ENCODE data around the gene MBOAT1. TPM values are rescaled to one million over a fixed set of nuclear protein-coding genes. Genes with fewer than 3 reads are reported as not detected.

The MBOAT1 gene
- polyA plus RNA-seq, 1 of the 3 experiments (the other 2 are of a cell fraction) = 3.0 TPM

DNA sequence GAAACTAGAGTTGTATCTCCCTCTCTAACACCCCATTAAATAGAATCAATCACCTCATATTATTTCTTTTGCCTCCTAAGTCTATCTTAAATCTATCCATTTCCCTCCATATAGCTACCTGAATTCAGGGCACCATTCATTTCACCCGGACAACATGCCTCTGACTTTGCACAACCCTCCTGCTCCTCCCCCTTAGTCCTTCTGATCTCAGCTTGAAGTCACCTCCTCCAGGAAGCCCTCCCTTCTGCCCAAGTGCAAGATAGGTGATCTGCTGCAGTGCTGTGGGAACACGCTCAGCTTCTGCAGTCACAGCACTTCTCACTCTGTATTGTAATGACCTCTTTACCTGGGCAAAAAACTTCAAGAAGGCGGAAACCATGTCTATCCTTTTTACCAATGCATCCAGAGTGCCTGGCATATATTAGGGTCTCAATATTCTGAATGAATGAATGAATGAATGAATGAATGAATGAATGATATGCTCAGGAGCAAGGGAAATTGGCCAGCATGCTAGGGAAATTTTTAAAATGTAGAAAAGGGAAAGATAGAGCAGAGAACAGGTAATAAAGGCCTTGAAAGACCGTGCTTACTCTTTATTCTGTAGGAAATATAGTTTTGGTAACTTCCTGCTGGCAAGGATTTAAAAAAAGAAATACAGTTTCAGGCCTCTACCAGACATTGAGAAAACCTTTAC lies 41.7 kb downstream of the MBOAT1 start:
- WGBS (ENCODE audit: low lambda C conversion rate) = 88% methylated on average over 4 of the region's 4 CpGs
- CTCF ChIA-PET = no interaction called here
- no peak overlapping the region for H3K27ac ChIP-seq (ENCODE audit: low read depth in 2 of 2, low read length in 1 of 2)

DNA sequence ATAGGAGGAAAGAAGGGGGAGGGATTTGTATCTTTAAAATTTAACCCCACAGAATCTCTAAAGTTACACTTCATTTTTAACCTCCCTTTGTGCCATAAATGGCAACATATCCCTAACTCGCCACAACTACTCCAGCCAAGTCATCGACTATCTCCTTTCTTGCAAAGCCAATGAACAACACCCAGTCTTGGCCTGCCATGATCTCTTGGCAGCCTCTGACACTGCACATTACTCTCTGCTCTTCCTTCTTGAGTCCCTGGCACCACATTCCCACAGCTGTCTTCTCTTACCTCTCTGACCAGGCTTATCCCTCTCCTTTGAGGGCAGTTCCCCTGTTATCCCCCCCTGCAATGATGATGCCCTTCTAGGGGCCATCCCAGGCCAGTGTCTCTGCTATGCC lies 42.5 kb downstream of the MBOAT1 start:
- Histone ChIP-seq H3K4me1 (ENCODE audit: control insufficient read depth in 1 of 2, insufficient read depth in 2 of 2, low read depth in 1 of 2, low read length in 1 of 2) (no peaks in the 10 kb centered on the region), H4K20me1 (ENCODE audit: insufficient read depth) (no peaks in the 10 kb centered on the region), H3K36me3 (replicated peaks in 1 of 2; ENCODE audit: control insufficient read depth in 1 of 2, insufficient read depth in 2 of 2, low read length in 1 of 2) (no peaks in the 10 kb centered on the region), H3K4me2 (no peak overlapping the region), H3K27ac (ENCODE audit: low read depth in 2 of 2, low read length in 1 of 2) (no peak overlapping the region), H3K9ac (no peak overlapping the region), H3F3A (replicated peaks; ENCODE audit: insufficient read depth) (no peaks in the 10 kb centered on the region), H3K9me2 (no peaks in the 10 kb centered on the region), H3K79me2 (ENCODE audit: insufficient read depth) (no peaks in the 10 kb centered on the region), H2AFZ (ENCODE audit: low read depth) (no peak overlapping the region), H3K9me3 (no peaks in the 10 kb centered on the region), H3K4me3 (ENCODE audit: low read depth in 2 of 2, low read length in 1 of 2) (no peak overlapping the region), H3K27me3 (ENCODE audit: insufficient read depth) (no peaks in the 10 kb centered on the region)
- ChIA-PET POLR2A (no interaction called here), CTCF (no interaction called here)
- DNase-seq = no peak
- TF ChIP-seq, protein P1, sequence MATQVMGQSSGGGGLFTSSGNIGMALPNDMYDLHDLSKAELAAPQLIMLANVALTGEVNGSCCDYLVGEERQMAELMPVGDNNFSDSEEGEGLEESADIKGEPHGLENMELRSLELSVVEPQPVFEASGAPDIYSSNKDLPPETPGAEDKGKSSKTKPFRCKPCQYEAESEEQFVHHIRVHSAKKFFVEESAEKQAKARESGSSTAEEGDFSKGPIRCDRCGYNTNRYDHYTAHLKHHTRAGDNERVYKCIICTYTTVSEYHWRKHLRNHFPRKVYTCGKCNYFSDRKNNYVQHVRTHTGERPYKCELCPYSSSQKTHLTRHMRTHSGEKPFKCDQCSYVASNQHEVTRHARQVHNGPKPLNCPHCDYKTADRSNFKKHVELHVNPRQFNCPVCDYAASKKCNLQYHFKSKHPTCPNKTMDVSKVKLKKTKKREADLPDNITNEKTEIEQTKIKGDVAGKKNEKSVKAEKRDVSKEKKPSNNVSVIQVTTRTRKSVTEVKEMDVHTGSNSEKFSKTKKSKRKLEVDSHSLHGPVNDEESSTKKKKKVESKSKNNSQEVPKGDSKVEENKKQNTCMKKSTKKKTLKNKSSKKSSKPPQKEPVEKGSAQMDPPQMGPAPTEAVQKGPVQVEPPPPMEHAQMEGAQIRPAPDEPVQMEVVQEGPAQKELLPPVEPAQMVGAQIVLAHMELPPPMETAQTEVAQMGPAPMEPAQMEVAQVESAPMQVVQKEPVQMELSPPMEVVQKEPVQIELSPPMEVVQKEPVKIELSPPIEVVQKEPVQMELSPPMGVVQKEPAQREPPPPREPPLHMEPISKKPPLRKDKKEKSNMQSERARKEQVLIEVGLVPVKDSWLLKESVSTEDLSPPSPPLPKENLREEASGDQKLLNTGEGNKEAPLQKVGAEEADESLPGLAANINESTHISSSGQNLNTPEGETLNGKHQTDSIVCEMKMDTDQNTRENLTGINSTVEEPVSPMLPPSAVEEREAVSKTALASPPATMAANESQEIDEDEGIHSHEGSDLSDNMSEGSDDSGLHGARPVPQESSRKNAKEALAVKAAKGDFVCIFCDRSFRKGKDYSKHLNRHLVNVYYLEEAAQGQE (IDR thresholded peaks at IDR 0.05; ENCODE audit: low read depth, low read length) = no peak
- TF ChIP-seq, protein P2, sequence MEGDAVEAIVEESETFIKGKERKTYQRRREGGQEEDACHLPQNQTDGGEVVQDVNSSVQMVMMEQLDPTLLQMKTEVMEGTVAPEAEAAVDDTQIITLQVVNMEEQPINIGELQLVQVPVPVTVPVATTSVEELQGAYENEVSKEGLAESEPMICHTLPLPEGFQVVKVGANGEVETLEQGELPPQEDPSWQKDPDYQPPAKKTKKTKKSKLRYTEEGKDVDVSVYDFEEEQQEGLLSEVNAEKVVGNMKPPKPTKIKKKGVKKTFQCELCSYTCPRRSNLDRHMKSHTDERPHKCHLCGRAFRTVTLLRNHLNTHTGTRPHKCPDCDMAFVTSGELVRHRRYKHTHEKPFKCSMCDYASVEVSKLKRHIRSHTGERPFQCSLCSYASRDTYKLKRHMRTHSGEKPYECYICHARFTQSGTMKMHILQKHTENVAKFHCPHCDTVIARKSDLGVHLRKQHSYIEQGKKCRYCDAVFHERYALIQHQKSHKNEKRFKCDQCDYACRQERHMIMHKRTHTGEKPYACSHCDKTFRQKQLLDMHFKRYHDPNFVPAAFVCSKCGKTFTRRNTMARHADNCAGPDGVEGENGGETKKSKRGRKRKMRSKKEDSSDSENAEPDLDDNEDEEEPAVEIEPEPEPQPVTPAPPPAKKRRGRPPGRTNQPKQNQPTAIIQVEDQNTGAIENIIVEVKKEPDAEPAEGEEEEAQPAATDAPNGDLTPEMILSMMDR (IDR thresholded peaks at IDR 0.05) = no peak
- TF ChIP-seq RFX5 (IDR thresholded peaks at IDR 0.05; ENCODE audit: low read length) (no peak), TEAD4 (IDR thresholded peaks at IDR 0.05; ENCODE audit: borderline replicate concordance, insufficient read depth) (no peak), FOXJ3 (CRISPR knock-in tag; IDR thresholded peaks at IDR 0.05) (no peak), GABPA (IDR thresholded peaks at IDR 0.05; ENCODE audit: low read depth) (no peak)
- TF ChIP-seq, protein P3, sequence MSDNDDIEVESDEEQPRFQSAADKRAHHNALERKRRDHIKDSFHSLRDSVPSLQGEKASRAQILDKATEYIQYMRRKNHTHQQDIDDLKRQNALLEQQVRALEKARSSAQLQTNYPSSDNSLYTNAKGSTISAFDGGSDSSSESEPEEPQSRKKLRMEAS (IDR thresholded peaks at IDR 0.05; ENCODE audit: low read depth) = no peak
- 59% methylated on average over 2 of the region's 2 CpGs for WGBS (ENCODE audit: low lambda C conversion rate)

More for the DNA sequence above, 41.7 kb downstream of the MBOAT1 start:
- Histone ChIP-seq H3K4me1 (ENCODE audit: control insufficient read depth in 1 of 2, insufficient read depth in 2 of 2, low read depth in 1 of 2, low read length in 1 of 2) (no peaks in the 10 kb centered on the region), H3K9ac (no peak overlapping the region), H3K27me3 (ENCODE audit: insufficient read depth) (no peaks in the 10 kb centered on the region), H3K79me2 (ENCODE audit: insufficient read depth) (no peaks in the 10 kb centered on the region), H2AFZ (ENCODE audit: low read depth) (no peak overlapping the region), H3K36me3 (replicated peaks in 1 of 2; ENCODE audit: control insufficient read depth in 1 of 2, insufficient read depth in 2 of 2, low read length in 1 of 2) (no peaks in the 10 kb centered on the region), H3K9me2 (no peaks in the 10 kb centered on the region), H3K9me3 (no peaks in the 10 kb centered on the region), H3K4me2 (no peak overlapping the region), H3F3A (replicated peaks; ENCODE audit: insufficient read depth) (no peaks in the 10 kb centered on the region), H4K20me1 (ENCODE audit: insufficient read depth) (no peaks in the 10 kb centered on the region), H3K4me3 (ENCODE audit: low read depth in 2 of 2, low read length in 1 of 2) (no peak overlapping the region)
- DNase-seq = no peak
- POLR2A ChIA-PET = no interaction called here
- no peak for TF ChIP-seq PBX3 (IDR thresholded peaks at IDR 0.05)
- TF ChIP-seq, protein P4, sequence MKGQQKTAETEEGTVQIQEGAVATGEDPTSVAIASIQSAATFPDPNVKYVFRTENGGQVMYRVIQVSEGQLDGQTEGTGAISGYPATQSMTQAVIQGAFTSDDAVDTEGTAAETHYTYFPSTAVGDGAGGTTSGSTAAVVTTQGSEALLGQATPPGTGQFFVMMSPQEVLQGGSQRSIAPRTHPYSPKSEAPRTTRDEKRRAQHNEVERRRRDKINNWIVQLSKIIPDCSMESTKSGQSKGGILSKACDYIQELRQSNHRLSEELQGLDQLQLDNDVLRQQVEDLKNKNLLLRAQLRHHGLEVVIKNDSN (IDR thresholded peaks at IDR 0.05; ENCODE audit: borderline replicate concordance, low read depth) = no peak
- TF ChIP-seq FOSL2 (IDR thresholded peaks at IDR 0.05; ENCODE audit: borderline replicate concordance, low read depth) = no peak
- TF ChIP-seq, protein P2 (IDR thresholded peaks at IDR 0.05) = no peak
- TF ChIP-seq RXRA (IDR thresholded peaks at IDR 0.05; ENCODE audit: borderline replicate concordance, low read depth) = no peak

Data from SK-N-SH (cell line).